HEK293 (cell line): ENCODE measurements around the gene MYO1D.

Experiments used
- CTCF ChIA-PET: fragments of 350-600 bp; formaldehyde crosslinking; extraction: SDS; loops from one replicate; lab custom pipeline; 2021; ENCODE audit warnings: antibody characterized with exemption; lab: Yijun Ruan, JAX
- POLR2A ChIA-PET: fragments of 300-600 bp; formaldehyde crosslinking; extraction: SDS; loops from one replicate; lab custom pipeline; 2020; ENCODE audit warnings: antibody characterized with exemption, inconsistent platforms; lab: Yijun Ruan, JAX
- H3K27ac ChIP-seq: fragments of 200-500 bp; sonication (Bioruptor generic); 2 replicates; pipeline ENCODE4 v1.5.1; 2014; ENCODE audit warnings: low read depth, low read length, control low read depth, inconsistent platforms; ENCODE audit errors: extremely low read depth
- H3K36me3 ChIP-seq, 2 experiments: fragments of 200-500 bp in 1 of 2; sonication (Bioruptor generic) in 1 of 2; 1 replicate in 1 of 2; 2 replicates in 1 of 2; pipeline ENCODE4 v1.5.1; 2014 to 2017; ENCODE audit warnings: inconsistent platforms in 2 of 2, low read length in 2 of 2; ENCODE audit not compliant: control insufficient read depth in 2 of 2, insufficient read depth in 1 of 2
- H3K4me1 ChIP-seq: fragments of 200-500 bp; sonication (Bioruptor generic); 2 replicates; pipeline ENCODE4 v1.5.1; 2014; ENCODE audit warnings: mild to moderate bottlenecking, low read length, inconsistent platforms; ENCODE audit not compliant: control insufficient read depth, insufficient read depth
- H3K4me3 ChIP-seq: 2 replicates; pipeline ENCODE4 v1.5.1; 2011; ENCODE audit warnings: low read depth, mild to moderate bottlenecking, control low read depth, low read length, moderate library complexity
- H3K9me3 ChIP-seq: fragments of 200-500 bp; sonication (Bioruptor generic); 2 replicates; pipeline ENCODE4 v1.5.1; 2014; ENCODE audit warnings: low read depth, low read length, inconsistent platforms; ENCODE audit not compliant: control insufficient read depth, insufficient read depth
- KLF7 ChIP-seq: fragments of 450-650 bp; formaldehyde crosslinking; IDR thresholded peaks from 2 replicates; pipeline ENCODE4 v1.5.1; 2016; ENCODE audit warnings: missing biosample characterization, missing genetic modification characterization, borderline replicate concordance
- KLF9 ChIP-seq: fragments of 450-650 bp; formaldehyde crosslinking; IDR thresholded peaks from 2 replicates; pipeline ENCODE4 v1.5.1; 2016; ENCODE audit warnings: missing biosample characterization, missing genetic modification characterization, low read depth
- MZF1 ChIP-seq: fragments of 450-650 bp; formaldehyde crosslinking; IDR thresholded peaks from 2 replicates; pipeline ENCODE4 v1.5.1; 2017; ENCODE audit warnings: missing biosample characterization, missing genetic modification characterization, borderline replicate concordance
- OSR2 ChIP-seq: fragments of 450-650 bp; formaldehyde crosslinking; IDR thresholded peaks from 2 replicates; pipeline ENCODE4 v1.5.1; 2016; ENCODE audit warnings: missing biosample characterization, missing genetic modification characterization
- REST ChIP-seq: fragments of 450-650 bp; formaldehyde crosslinking; IDR thresholded peaks from 2 replicates; pipeline ENCODE4 v1.5.1; 2016; ENCODE audit warnings: missing biosample characterization, missing genetic modification characterization
- SALL2 ChIP-seq: fragments of 450-650 bp; formaldehyde crosslinking; IDR thresholded peaks from 2 replicates; pipeline ENCODE4 v1.5.0; 2017; ENCODE audit warnings: missing biosample characterization, mild to moderate bottlenecking, missing genetic modification characterization, borderline replicate concordance
- YY2 ChIP-seq: fragments of 450-650 bp; formaldehyde crosslinking; IDR thresholded peaks from 2 replicates; pipeline ENCODE4 v1.5.1; 2016; ENCODE audit warnings: missing biosample characterization, missing genetic modification characterization
- ZBTB7A ChIP-seq: fragments of 450-650 bp; formaldehyde crosslinking; IDR thresholded peaks from 2 replicates; pipeline ENCODE4 v1.5.1; 2016; ENCODE audit warnings: low read depth, missing biosample characterization, missing genetic modification characterization
- ZNF140 ChIP-seq: fragments of 450-650 bp; formaldehyde crosslinking; IDR thresholded peaks from 2 replicates; pipeline ENCODE4 v1.5.1; 2016; ENCODE audit warnings: missing biosample characterization, missing genetic modification characterization
- ZNF146 ChIP-seq: fragments of 450-650 bp; formaldehyde crosslinking; IDR thresholded peaks from 2 replicates; pipeline ENCODE4 v1.5.1; 2016; ENCODE audit warnings: missing biosample characterization, missing genetic modification characterization
- ZNF16 ChIP-seq: fragments of 450-650 bp; formaldehyde crosslinking; IDR thresholded peaks from 2 replicates; pipeline ENCODE4 v1.5.1; 2016; ENCODE audit warnings: low read depth, missing biosample characterization, missing genetic modification characterization
- ZNF324 ChIP-seq: fragments of 450-650 bp; formaldehyde crosslinking; IDR thresholded peaks from 2 replicates; pipeline ENCODE4 v1.5.1; 2016; ENCODE audit warnings: missing biosample characterization, missing genetic modification characterization
- ZNF426 ChIP-seq: fragments of 450-650 bp; formaldehyde crosslinking; IDR thresholded peaks from 2 replicates; pipeline ENCODE4 v1.5.1; 2017; ENCODE audit warnings: missing biosample characterization, missing genetic modification characterization, mild to moderate bottlenecking, inconsistent platforms, moderate library complexity
- ZNF530 ChIP-seq: fragments of 450-650 bp; formaldehyde crosslinking; IDR thresholded peaks from 2 replicates; pipeline ENCODE4 v1.5.1; 2016; ENCODE audit warnings: low read depth, missing biosample characterization, missing genetic modification characterization
- ZNF558 ChIP-seq: fragments of 450-650 bp; formaldehyde crosslinking; IDR thresholded peaks from 2 replicates; pipeline ENCODE4 v1.5.1; 2016; ENCODE audit warnings: missing biosample characterization, missing genetic modification characterization
- ZNF843 ChIP-seq: fragments of 450-650 bp; formaldehyde crosslinking; IDR thresholded peaks from 2 replicates; pipeline ENCODE4 v1.5.1; 2016; ENCODE audit warnings: missing biosample characterization, missing genetic modification characterization
- ZSCAN23 ChIP-seq: fragments of 450-650 bp; formaldehyde crosslinking; IDR thresholded peaks from 2 replicates; pipeline ENCODE4 v1.5.1; 2016; ENCODE audit warnings: missing biosample characterization, missing genetic modification characterization
- TF ChIP-seq, protein P1 (sequence below): fragments of 450-650 bp; formaldehyde crosslinking; IDR thresholded peaks from 2 replicates; pipeline ENCODE4 v1.5.1; 2016; ENCODE audit warnings: missing biosample characterization, missing genetic modification characterization

The MYO1D gene

GRCh38 chr17:32805029-32805976 is 71.6 kb downstream of the MYO1D start:
- Histone ChIP-seq H3K27ac (no peak overlapping the region), H3K36me3 (no peaks in the 10 kb centered on the region), H3K4me3 (no peak overlapping the region), H3K9me3 (no peaks in the 10 kb centered on the region), H3K4me1 (peaks cover 2% of the 10 kb centered on the region; the same call in 1 of the 2 replicates)
- CTCF ChIA-PET: interaction anchor here (0.6 to 5.4 kb wide), 5 partner anchors 22 to 577 kb away, joined by 3 to 21 read pairs (median 3); partner anchors contain the start of gene MYO1D
- POLR2A ChIA-PET: no interaction called here
- TF ChIP-seq KLF9 (no peak), ZNF558 (no peak), KLF7 (tag by site-specific recombination) (no peak), ZNF530 (tag by site-specific recombination) (no peak), MZF1 (tag by site-specific recombination) (no peak), SALL2 (tag by site-specific recombination) (no peak), YY2 (tag by site-specific recombination) (no peak), ZSCAN23 (tag by site-specific recombination) (no peak), ZNF843 (tag by site-specific recombination) (no peak)
- TF ChIP-seq, protein P1, sequence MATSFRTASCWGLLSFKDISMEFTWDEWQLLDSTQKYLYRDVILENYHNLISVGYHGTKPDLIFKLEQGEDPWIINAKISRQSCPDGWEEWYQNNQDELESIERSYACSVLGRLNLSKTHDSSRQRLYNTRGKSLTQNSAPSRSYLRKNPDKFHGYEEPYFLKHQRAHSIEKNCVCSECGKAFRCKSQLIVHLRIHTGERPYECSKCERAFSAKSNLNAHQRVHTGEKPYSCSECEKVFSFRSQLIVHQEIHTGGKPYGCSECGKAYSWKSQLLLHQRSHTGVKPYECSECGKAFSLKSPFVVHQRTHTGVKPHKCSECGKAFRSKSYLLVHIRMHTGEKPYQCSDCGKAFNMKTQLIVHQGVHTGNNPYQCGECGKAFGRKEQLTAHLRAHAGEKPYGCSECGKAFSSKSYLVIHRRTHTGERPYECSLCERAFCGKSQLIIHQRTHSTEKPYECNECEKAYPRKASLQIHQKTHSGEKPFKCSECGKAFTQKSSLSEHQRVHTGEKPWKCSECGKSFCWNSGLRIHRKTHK: no peak

- ChIA-PET CTCF (interaction anchor here (1.0 to 12.7 kb wide), 3 partner anchors 17 to 74 kb away, joined by 3 to 96 read pairs (median 5); no protein-coding TSS in a partner anchor), POLR2A (no interaction called here)
- Histone ChIP-seq H3K4me3 (no peak overlapping the region), H3K4me1 (peaks cover 2% of the 10 kb centered on the region; the same call in 1 of the 2 replicates), H3K36me3 (no peaks in the 10 kb centered on the region), H3K9me3 (no peaks in the 10 kb centered on the region), H3K27ac (no peak overlapping the region)
- no peak for TF ChIP-seq ZNF324 (tag by site-specific recombination)
Observed at GRCh38 chr17:32803544-32803943, 73.4 kb downstream of the MYO1D start.

DNA sequence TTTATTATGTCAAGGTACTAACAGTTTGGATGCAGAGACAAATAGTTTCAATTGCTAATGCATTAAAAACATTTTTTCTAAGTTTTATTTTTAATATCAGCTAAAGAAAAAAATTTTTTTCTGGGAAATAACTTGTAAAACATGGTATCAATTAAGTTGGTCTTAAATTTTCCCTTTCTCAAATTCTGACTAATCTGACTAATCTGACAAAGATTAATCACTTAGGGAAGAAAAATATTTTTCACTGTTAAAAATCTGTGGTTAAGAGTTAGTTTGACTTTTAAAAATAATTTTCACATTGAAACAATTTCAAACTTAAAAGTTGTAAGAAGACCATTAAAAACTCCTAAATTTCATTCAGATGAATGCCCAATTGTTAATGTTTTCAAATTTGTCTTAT is 74.6 kb downstream of the MYO1D start:
- no peaks in the 10 kb centered on the region for H3K9me3 ChIP-seq
- TF ChIP-seq ZBTB7A (tag by site-specific recombination): no peak
- TF ChIP-seq OSR2: no peak
- no peak for TF ChIP-seq REST (tag by site-specific recombination)
- TF ChIP-seq ZNF426 (tag by site-specific recombination): no peak
- TF ChIP-seq ZNF146 (tag by site-specific recombination): no peak
- no peak for TF ChIP-seq ZNF16
- no peak for TF ChIP-seq ZNF140
- H3K36me3 ChIP-seq: no peaks in the 10 kb centered on the region
- no peak overlapping the region for H3K4me3 ChIP-seq
- POLR2A ChIA-PET: no interaction called here
- H3K4me1 ChIP-seq: no peaks in the 10 kb centered on the region
- CTCF ChIA-PET: interaction anchor here (0.6 to 12.7 kb wide), 5 partner anchors 10 to 1113 kb away, joined by 3 to 96 read pairs (median 3); no protein-coding TSS in a partner anchor
- H3K27ac ChIP-seq: no peak overlapping the region
